SH-SY5Y (cell line): ENCODE results near the gene RMC1.

Experiments used
- GATA2 ChIP-seq: IDR thresholded peaks from 2 replicates; pipeline ENCODE4 v1.6.1; 2011; ENCODE audit warnings: mild to moderate bottlenecking, low read depth, low read length
- GATA3 ChIP-seq: IDR thresholded peaks from 2 replicates; pipeline ENCODE4 v1.6.1; 2011; ENCODE audit warnings: low read depth, mild to moderate bottlenecking, low read length, moderate library complexity

The RMC1 gene

DNA sequence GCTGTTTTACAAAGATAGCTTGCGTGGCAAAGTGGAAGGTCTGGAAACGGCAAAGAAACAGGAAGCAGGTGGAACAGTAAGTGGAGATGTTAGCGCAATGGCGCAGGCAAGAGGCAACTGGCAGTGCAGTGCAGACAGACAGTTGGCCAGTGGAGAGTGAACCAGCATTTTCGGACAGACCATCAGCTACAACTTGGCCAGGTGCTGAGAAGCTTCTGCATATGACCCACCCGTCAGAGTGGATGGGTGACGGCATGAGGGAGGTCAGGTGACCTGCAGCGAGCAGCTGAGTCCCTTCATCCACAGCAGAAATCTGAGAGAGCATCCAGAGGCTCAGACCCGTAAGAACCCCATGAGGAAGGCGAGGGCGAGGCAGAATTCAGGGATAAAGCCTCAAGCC, 49.2 kb downstream of the RMC1 start:
- TF ChIP-seq GATA2 (no peak), GATA3 (no peak)

DNA sequence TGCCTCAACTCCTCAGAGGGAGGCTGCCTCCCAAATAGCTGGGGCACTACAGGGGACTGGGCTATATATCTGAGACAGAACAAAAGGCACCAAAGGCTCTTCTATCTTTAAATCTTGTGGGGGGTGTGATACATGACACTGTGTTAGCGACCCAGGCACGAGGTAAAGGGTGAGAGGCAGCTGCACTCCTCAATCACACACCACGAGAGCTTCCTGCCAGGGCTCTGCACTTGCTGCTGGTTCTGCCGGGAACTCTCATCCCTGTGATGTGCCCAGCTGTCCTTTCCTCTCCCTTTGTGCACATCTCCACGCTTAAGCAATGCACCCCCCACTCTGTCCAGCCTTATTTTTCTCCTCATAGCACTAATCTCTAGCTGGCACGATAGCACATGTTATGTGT, 50.6 kb downstream of the RMC1 start:
- TF ChIP-seq GATA3 (no peak), GATA2 (no peak)

DNA sequence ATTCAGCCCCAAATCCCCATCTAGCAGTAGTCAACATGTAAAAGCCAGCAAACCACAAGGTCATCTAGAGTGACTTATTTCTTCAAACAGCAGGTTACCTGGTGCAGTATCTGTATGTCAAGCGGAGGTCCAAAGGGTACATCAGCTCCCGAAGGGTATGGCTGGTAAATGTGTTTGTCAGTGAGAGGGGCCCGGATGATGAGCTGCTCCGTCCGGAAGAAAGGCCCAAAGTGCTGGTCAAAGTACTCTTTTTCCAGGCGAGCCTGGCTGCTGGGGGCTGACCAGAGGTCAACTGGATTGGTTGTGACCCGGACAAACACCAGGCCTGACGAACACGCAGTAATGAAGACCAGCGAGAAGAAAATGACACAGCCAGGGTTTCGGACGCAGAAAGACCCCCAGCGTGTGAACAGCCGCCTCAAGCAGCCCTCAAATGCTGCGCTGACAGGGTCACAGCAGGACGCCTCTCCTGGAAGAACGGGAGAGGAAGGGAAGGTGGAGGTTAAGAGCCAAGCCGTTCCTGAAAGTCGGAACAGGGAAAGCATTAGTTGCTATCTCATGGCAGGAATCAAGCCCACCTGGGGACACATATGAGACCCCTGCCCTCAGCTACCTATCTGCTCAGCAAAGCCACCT, 53.0 kb downstream of the RMC1 start:
- TF ChIP-seq GATA3 (no peak), GATA2 (no peak)

DNA sequence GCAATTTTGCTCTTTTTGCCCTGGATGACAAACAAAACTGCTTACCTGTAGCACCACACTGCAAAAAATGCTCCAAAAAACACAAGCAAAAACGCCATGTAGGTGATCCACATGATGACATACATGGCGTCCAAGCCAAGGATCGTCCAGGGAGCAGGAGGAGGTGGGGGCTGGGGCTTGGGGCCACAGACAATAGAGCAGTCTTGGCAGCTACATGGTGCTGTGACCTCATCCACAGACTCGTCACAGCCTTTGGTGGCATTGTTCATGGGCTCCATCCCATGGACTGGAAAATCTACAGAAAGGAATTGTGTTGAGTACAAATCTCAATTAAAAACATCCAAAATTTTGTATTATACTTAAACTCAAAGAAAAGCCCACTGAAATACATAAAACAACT, 56.9 kb downstream of the RMC1 start:
- no peak for TF ChIP-seq GATA3
- no peak for TF ChIP-seq GATA2

DNA sequence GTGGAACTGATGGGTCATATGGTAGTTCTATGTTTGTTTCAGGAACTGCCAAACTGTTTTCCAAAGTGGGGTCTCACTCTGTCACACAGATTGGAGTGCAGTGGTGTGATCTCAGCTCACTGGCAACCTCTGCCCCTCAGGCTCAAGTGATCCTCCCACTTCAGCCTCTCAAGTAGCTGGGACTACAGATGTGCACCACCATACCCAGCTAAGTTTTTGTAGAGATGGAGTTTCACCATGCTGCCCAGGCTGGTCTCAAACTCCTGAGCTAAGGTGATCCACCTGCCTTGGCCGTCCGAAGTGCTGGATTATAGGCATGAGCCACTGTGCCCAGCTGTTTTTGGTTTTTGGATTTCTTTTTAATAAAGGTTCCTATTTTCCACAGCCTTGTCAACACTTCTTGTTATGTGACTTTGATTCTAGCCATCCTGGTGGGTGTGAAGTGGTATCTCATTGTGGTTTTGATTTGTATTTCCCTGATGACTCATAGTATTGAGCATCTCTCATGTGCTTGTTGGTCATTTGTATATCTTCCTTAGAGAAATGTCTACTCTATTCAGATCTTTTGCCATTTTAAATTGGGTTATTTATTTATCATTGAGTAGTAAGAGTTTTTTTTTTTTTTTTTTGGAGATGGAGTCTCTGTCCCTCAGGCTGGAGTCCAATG, 60.2 kb downstream of the RMC1 start:
- TF ChIP-seq GATA2: no peak
- TF ChIP-seq GATA3: no peak

DNA sequence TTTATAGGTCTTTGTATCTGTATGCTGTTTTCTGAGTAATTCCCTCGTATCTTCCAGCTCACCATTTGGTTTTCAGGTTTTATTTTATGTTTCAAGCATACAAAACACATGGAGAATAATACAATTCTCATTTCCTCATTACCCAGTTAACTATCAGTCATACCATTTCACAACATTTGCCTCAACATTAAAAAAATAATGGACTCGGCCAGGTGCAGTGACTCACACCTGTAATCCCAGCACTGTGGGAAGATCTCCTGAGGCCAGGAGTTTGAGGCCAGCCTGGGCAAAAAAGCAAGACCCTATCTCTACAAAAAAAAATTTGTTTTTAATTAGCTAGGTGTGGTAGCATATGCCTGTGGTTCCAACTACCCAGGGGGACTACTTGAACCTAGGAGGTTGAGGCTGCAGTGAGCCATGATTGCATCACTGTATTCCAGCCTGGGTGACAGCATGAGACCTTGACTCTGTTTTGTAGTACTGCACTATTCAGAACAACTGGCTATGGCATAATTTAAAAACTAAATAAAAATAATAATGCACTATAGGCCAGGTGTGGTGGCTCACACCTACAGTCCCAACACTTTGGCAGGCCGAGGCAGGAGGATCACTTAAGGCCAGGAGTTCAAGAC, 62.7 kb downstream of the RMC1 start:
- TF ChIP-seq GATA3 (no peak), GATA2 (no peak)

DNA sequence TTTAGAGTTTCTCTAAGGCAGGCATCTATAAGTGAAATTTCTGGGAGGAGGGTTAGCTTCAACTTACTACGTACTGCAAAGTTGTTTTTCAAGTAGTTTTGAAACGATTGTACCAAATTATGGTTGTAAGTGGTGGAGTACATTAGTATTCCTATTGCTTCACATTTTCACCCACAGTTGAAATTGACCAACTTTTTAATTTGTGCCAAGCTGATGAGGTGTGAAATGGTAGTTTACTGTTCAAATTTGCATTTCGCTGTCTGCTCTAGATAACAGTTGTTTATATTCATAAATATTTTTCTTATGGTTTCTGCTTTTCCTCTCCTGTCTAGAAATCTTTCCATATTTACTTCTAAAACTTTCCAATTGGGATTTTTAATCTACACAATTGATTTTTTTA, 64.4 kb downstream of the RMC1 start:
- TF ChIP-seq GATA3 (no peak), GATA2 (no peak)

DNA sequence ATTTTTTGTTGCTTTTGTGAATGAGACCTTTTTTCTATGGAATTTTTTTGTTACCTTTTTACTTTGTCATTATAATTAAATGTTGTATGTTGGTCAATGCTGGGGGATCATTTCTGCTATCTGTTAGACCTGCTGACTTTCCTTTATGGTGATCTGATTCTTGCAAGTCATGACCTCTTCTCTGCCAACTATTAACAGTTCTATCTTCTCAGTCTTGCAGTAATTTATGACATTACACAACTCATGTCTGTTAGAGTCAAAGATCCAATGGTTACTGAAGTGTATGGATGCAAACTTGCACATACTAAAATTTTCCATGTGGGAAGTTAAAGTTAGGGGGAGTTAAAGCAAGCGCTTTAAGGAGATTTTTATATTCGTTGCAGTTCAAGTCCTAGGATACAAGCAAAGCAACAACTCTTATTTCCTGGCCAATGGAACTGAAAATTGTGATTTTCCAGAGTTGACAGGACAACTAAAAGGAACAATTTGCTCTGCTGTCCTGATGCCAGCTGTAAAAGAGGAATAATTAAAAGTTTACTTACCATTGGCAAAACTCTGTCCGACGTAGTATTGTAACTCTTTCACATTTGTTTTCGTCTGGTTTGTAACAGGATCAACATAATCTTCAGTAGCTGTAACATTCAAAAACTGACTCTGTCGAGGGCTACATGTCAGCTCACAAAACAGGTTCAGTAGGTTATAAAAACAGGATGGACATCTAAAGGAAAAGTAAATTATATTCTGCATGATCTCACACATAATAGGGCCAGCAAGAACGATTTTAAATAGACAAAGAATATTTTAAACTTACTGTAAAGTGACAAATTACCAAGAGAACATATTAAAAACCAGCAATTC, 65.2 kb downstream of the RMC1 start:
- TF ChIP-seq GATA3 (no peak), GATA2 (no peak)

DNA sequence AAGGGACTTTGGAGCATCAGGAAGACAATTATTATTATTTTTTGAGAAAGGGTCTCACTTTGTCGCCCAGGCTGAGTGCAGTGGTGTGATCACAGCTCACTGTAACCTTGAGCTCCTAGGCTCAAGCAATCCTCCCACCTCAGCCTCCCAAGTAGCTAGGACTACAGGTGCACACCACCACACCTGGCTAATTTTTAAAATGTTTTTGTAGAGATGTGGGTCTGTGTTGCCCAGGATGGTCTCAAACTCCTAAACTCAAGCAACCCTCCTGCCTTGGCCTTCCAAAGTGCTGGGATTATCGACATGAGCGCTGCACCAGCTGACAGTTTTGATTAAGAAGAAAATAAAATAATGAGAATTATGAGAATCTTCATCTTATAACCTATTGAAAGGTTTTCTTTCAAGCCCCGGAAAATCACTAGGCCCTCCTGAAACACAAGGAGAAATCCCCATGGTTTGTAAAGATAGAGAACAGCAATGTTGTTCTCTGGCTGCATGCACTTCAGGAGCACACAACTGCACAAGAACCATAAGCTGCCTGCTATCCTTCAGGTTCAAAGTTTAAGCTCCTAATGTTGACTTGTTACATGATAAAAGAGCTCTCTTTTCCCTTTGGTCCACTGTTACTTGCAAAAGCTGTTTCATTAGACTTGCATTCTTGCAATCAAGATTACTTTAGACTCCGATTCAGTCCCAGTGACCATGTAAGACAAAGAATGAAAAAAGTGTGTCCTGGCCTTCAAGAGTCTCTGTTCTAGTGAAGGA, 66.2 kb downstream of the RMC1 start:
- no peak for TF ChIP-seq GATA3

DNA sequence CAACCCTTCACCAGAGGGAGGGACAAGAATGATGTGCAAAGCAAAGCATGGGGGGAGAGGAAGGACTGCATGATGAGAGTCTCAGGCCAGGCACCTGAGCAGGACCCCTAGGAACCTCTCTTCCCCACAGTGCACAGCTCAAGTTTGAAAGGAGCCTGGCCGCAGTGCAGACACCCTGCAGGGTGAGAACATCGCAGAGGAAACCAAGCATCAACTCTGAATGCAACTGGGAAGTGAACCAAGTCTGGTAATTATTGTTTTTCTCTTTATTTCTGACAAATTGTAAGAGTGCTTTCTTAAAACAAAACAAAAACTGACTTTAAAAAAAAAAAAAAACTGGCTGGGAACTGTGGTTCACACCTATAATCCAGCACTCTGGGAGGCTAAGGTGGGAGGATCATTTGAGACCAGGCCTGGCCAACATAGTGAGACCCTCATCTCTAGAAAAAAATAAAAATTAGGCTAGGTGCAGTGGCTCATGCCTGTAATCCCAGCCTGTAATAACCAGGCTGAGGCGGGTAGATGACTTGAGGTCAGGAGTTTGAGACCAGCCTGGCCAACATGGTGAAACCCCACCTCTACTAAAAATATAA, 67.7 kb downstream of the RMC1 start:
- no peak for TF ChIP-seq GATA3
- TF ChIP-seq GATA2: no peak

DNA sequence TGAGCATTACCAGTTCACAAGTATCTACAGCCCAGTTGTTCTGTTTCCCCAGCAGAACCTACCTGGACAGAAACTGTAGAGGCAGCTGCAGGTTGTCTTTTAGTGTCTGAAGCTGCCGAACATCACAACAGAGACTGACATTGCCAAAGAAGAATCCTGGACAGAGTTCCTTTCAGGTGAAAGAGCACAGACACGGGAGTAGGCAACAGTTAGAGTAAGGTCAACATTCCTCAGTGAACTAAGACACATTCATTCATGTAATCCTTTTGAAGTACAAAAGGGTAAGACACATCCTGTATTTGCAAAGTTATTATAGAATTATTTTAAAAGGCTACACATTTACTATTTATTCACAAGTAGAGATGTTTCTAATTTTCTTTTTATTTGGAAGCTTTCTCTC, 68.7 kb downstream of the RMC1 start:
- no peak for TF ChIP-seq GATA2
- TF ChIP-seq GATA3: no peak

DNA sequence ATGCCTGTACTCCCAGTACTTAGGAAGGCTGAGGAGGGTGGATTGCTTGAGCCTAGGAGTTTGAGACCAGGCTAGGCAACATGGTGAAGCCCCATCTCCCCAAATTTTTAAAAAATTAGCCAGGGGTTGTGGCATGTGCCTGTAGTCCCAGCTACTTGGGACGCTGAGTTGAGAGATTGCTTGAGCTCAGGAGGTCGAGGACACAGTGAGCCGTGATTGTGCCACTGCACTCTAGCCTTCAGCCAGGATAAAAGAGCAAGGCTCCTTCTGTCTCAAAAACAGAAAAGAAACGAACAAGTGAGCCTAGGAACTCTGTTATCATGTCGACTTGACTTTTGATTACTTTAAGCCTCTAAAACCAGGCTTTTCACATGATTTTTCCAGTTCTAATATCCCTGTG, 69.3 kb downstream of the RMC1 start:
- TF ChIP-seq GATA3 (no peak), GATA2 (no peak)

DNA sequence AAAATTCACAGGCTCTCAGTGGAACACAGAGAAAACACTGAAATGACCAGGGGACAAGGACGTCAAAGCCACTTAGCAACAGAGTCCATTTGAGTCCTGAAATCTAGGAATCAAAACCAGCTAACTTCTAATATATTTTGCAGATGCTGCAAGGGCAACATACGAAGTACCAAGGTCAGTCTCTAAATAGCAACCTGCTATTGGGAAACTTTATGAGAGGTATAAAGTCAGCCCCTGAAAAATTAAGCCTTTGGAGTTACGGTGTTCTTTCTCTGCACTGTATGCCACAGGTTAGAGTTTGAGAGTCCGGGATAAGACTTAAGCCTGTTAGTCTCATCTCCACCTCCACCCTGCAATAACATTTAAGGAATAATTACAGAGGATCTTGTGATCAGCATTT, 69.7 kb downstream of the RMC1 start:
- no peak for TF ChIP-seq GATA3
- TF ChIP-seq GATA2: no peak
